Measurements from ENCODE around the gene ZNF438. TPM values are rescaled to one million over a fixed set of nuclear protein-coding genes. Genes with fewer than 3 reads are reported as not detected.

ZNF438 gene
- total RNA-seq, 1 experiment from 2014 or later: 2.0 TPM

GRCh38 chr10:30918651-30919050, 113.0 kb downstream of the ZNF438 start:
- POLR2A ChIA-PET: no interaction called here

GRCh38 chr10:30917789-30918188, 113.9 kb downstream of the ZNF438 start:
- POLR2A ChIA-PET: no interaction called here
- no peak overlapping the region for H3K27ac ChIP-seq (ENCODE audit: low read length)
- intact Hi-C loops (cut with micrococcal nuclease; ENCODE audit: unreplicated experiment) (no loop called here), in situ Hi-C loops (cut with HindIII; ENCODE audit: low pct_unique_long_range_greater_than_20kb, low sequenced_read_pairs) (no loop called here)
- DNase-seq (ENCODE audit: low read depth, low spot score) (no peak), ATAC-seq (no peak)
- no peak for TF ChIP-seq REST (IDR thresholded peaks at IDR 0.05; ENCODE audit: insufficient read depth in 1 of 2, low read depth in 2 of 2, low read length in 1 of 2)
- no peak for TF ChIP-seq SIN3A (IDR thresholded peaks at IDR 0.05; ENCODE audit: borderline replicate concordance, insufficient read depth, low read depth, low read length)
- TF ChIP-seq TCF7L2 (IDR thresholded peaks at IDR 0.05; ENCODE audit: low read depth, low read length): no peak
- TF ChIP-seq POLR2AphosphoS5 (IDR thresholded peaks at IDR 0.05; ENCODE audit: low read depth, low read length): no peak
- TF ChIP-seq CTCF (IDR thresholded peaks at IDR 0.05): no peak
- no peaks in the 10 kb centered on the region for H3K4me1 ChIP-seq (ENCODE audit: control insufficient read depth, insufficient read depth, low read length)
- H3K4me3 ChIP-seq (ENCODE audit: low read depth in 2 of 2, low read length in 2 of 2): no peak overlapping the region
- no TSS peak for BruUV-seq (replicated peaks)
- no peaks in the 10 kb centered on the region for H3K36me3 ChIP-seq (ENCODE audit: control insufficient read depth, insufficient read depth, low read length)
- CTCF ChIA-PET: no interaction called here
- H3K27me3 ChIP-seq (ENCODE audit: control insufficient read depth, insufficient read depth, low read length): no peaks in the 10 kb centered on the region
- H3K9me3 ChIP-seq (ENCODE audit: control insufficient read depth, insufficient read depth, low read depth, low read length): no peaks in the 10 kb centered on the region

More at GRCh38 chr10:30918651-30919050, 113.0 kb downstream of the ZNF438 start:
- DNase-seq (ENCODE audit: low read depth, low spot score) (no peak), ATAC-seq (no peak)
- no peaks in the 10 kb centered on the region for H3K27me3 ChIP-seq (ENCODE audit: control insufficient read depth, insufficient read depth, low read length)
- TF ChIP-seq CTCF (IDR thresholded peaks at IDR 0.05): no peak
- no peak for TF ChIP-seq TCF7L2 (IDR thresholded peaks at IDR 0.05; ENCODE audit: low read depth, low read length)
- TF ChIP-seq REST (IDR thresholded peaks at IDR 0.05; ENCODE audit: insufficient read depth in 1 of 2, low read depth in 2 of 2, low read length in 1 of 2): no peak
- TF ChIP-seq POLR2AphosphoS5 (IDR thresholded peaks at IDR 0.05; ENCODE audit: low read depth, low read length): no peak
- no peak for TF ChIP-seq SIN3A (IDR thresholded peaks at IDR 0.05; ENCODE audit: borderline replicate concordance, insufficient read depth, low read depth, low read length)
- CTCF ChIA-PET: no interaction called here
- H3K9me3 ChIP-seq (ENCODE audit: control insufficient read depth, insufficient read depth, low read depth, low read length): no peaks in the 10 kb centered on the region
- H3K27ac ChIP-seq (ENCODE audit: low read length): no peak overlapping the region
- BruUV-seq (replicated peaks): no TSS peak
- no peak overlapping the region for H3K4me3 ChIP-seq (ENCODE audit: low read depth in 2 of 2, low read length in 2 of 2)
- in situ Hi-C loops (cut with HindIII; ENCODE audit: low pct_unique_long_range_greater_than_20kb, low sequenced_read_pairs) (no loop called here), intact Hi-C loops (cut with micrococcal nuclease; ENCODE audit: unreplicated experiment) (no loop called here)
- no peaks in the 10 kb centered on the region for H3K36me3 ChIP-seq (ENCODE audit: control insufficient read depth, insufficient read depth, low read length)
- H3K4me1 ChIP-seq (ENCODE audit: control insufficient read depth, insufficient read depth, low read length): no peaks in the 10 kb centered on the region

All from Panc1 (cell line).